ENCODE measurements around the gene CACNA1C.

The CACNA1C gene

GRCh38 chr12:2052826-2053678 lies at the start of gene CACNA1C:
Gene CACNA1C (plus strand): TSS chr12:2052987. CDS start chr12:2053563, 576 bp downstream.
- TF ChIP-seq CTCF (IDR thresholded peaks at IDR 0.05; ENCODE audit: low read depth, low read length), result peak; percentile 43
- H3K9me3 ChIP-seq (ENCODE audit: severe bottlenecking), result no peaks in the 10 kb centered on the region
- H3K27me3 ChIP-seq (ENCODE audit: insufficient read depth, low read depth, severe bottlenecking), result peaks cover 8% of the 10 kb centered on the region
- H3K36me3 ChIP-seq, result no peaks in the 10 kb centered on the region
- peak within 1 kb of the TSS; percentile 83 for H3K4me3 ChIP-seq (ENCODE audit: low read depth, low read length)
- peak within 1 kb of the TSS; percentile 64 for H3K27ac ChIP-seq
- peak; percentile 67 for DNase-seq

DNA sequence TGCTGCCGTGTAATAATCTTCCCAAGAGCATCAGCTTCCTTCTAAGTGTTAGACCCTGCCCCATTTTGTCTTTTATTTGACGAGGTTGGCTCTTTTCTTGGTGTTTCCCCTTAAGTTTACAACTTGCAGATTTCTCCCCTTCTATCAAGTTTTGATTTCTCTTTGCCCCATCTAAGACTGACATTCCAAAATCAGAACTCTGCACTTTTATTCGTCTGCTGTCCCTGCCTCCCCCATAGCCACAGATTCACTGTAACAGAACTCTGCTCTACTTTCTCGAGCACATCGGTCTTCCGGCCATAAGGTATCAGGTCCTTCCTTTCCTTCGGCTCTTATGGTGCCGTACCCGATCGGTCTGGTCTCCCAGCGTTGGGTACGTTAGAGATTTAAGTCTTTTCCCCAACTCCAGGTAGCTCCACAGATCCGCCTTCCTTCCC lies 49.1 kb upstream of the CACNA1C start:
- H3K27me3 ChIP-seq (ENCODE audit: insufficient read depth, low read depth, severe bottlenecking), result no peaks in the 10 kb centered on the region
- TF ChIP-seq CTCF (IDR thresholded peaks at IDR 0.05; ENCODE audit: low read depth, low read length), result no peak
- DNase-seq, result no peak
- peaks cover 7% of the 10 kb centered on the region for H3K9me3 ChIP-seq (ENCODE audit: severe bottlenecking)
- peak overlapping the region; percentile 97 for H3K4me3 ChIP-seq (ENCODE audit: low read depth, low read length)
- no peaks in the 10 kb centered on the region; the same call in 1 of the 2 replicates for H3K36me3 ChIP-seq
- H3K27ac ChIP-seq, result peak overlapping the region; percentile 97

GRCh38 chr12:2004113-2004929 lies 48.5 kb upstream of the CACNA1C start, which contains the start of gene DCP1B:
Gene DCP1B (minus strand): TSS chr12:2004457. CDS start chr12:2004431, 26 bp downstream.
- H3K27me3 ChIP-seq (ENCODE audit: insufficient read depth, low read depth, severe bottlenecking), result no peaks in the 10 kb centered on the region
- peak within 1 kb of the TSS; percentile 97 for H3K4me3 ChIP-seq (ENCODE audit: low read depth, low read length)
- DNase-seq, result peak; percentile 98
- H3K9me3 ChIP-seq (ENCODE audit: severe bottlenecking), result peaks cover 7% of the 10 kb centered on the region
- peak within 1 kb of the TSS; percentile 97 for H3K27ac ChIP-seq
- no peaks in the 10 kb centered on the region; the same call in 1 of the 2 replicates for H3K36me3 ChIP-seq
- TF ChIP-seq CTCF (IDR thresholded peaks at IDR 0.05; ENCODE audit: low read depth, low read length), result no peak

DNA sequence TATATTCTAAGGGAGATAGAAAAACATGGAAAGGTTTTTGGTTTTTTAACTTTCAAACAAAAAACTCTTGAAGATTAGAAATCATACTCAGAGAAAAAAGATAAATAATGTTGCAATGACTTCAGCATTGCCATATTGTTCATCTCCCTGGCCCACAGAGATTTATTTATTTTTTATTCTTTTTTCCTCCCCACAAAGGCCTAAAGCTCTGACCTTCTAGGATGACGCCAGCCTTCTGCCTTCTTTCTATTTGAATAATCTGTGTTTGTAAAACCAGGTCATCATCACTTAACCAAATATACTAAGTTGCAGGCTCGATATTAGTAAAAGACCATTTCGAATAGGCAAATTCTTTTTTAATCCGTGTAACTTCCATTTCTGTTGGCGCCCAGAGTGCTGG lies 44.1 kb upstream of the CACNA1C start:
- DNase-seq, result no peak
- H3K4me3 ChIP-seq (ENCODE audit: low read depth, low read length), result no peak overlapping the region
- H3K9me3 ChIP-seq (ENCODE audit: severe bottlenecking), result peaks cover 7% of the 10 kb centered on the region
- no peaks in the 10 kb centered on the region; the same call in 1 of the 2 replicates for H3K36me3 ChIP-seq
- H3K27ac ChIP-seq, result no peak overlapping the region
- no peaks in the 10 kb centered on the region for H3K27me3 ChIP-seq (ENCODE audit: insufficient read depth, low read depth, severe bottlenecking)
- no peak for TF ChIP-seq CTCF (IDR thresholded peaks at IDR 0.05; ENCODE audit: low read depth, low read length)

GRCh38 chr12:2009623-2010022 lies 43.2 kb upstream of the CACNA1C start:
- Histone ChIP-seq H3K4me3 (ENCODE audit: low read depth, low read length) (no peak overlapping the region), H3K36me3 (no peaks in the 10 kb centered on the region), H3K27ac (no peak overlapping the region), H3K27me3 (ENCODE audit: insufficient read depth, low read depth, severe bottlenecking) (no peaks in the 10 kb centered on the region), H3K9me3 (ENCODE audit: severe bottlenecking) (peaks cover 7% of the 10 kb centered on the region)
- TF ChIP-seq CTCF (IDR thresholded peaks at IDR 0.05; ENCODE audit: low read depth, low read length), result peak; percentile 25; the same call in 1 of the 2 replicates
- no peak for DNase-seq
